GOT3 (cell line): ENCODE measurements around the gene RIPK4.

ENCODE experiments used
- DNase-seq: peaks from one replicate; lab custom pipeline; 2025; ENCODE audit warnings: mixed read lengths; lab: John Stamatoyannopoulos, UW

The RIPK4 gene

DNA sequence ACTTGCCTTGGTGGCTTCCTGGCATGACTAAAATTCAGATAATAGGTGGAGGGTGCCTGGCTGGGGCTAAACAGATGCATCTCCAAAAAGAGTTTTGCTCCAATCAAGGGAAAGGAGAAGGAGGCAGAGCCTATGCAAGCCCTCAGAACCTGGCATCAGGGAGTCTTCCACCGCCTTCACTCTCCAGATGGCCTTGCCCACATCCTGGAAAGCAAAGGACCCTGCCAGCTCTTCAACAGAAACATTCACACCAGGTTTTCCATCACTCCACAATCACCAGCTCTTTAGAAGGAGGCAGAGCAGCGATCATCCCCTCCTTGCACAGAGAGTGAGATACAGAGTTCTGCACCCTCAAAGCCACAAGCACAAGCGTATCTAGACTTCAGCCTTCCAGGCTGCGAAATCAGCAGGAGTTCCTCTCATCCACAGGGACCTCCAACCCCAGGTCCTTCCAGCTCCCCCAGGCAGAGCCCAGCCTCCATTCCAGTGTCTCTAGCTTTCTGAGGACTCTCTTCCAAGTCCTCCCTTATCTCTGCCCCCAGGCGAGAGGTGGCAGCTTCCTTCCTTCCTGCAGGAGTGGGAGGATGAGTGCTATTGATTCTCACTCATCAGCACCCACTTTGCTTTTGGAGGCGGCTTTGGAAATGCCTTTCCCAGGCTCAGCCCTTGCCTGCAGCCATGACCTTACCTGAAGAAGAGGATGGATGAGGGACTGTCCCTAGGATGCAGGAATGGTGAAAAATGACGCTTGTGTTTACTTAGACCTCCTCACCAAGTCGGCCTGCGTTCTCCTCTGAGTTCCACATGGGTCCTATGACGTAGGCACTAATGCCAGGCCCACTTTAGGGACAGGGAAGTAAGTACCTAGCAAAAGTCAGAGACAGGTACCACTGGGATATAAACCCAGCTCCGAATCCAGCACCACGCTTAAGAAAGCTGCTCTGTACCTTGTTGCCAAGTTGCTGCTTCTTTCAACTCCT, 75.4 kb downstream of the RIPK4 start:
- DNase-seq: no peak
